Measurements from ENCODE around the gene PEX7. TPM values are rescaled to one million over a fixed set of nuclear protein-coding genes. Genes with fewer than 3 reads are reported as not detected.
A peak's percentile ranks its signal among the peaks of the same experiment; 100 is the strongest.

PEX7 gene
- total RNA-seq, 1 experiment from 2014 or later = 3.9 TPM

GRCh38 chr6:136914947-136915346 is 92.6 kb downstream of the PEX7 start:
- Mint-ChIP-seq H3K4me1 (ENCODE audit: low read depth, unreplicated experiment) (no peaks in the 10 kb centered on the region), H3K36me3 (ENCODE audit: insufficient read depth, unreplicated experiment) (no peaks in the 10 kb centered on the region), H3K9me3 (ENCODE audit: low read depth, unreplicated experiment) (no peaks in the 10 kb centered on the region), H3K27me3 (ENCODE audit: unreplicated experiment) (no peaks in the 10 kb centered on the region), H3K27ac (ENCODE audit: unreplicated experiment) (no peak overlapping the region), H3K4me3 (ENCODE audit: low read depth, unreplicated experiment) (no peak overlapping the region)
- CTCF ChIA-PET = no interaction called here
- TF ChIP-seq CTCF (IDR thresholded peaks at IDR 0.05; ENCODE audit: unreplicated experiment) = no peak
- no TSS peak for BruUV-seq (replicated peaks)
- no peak for DNase-seq
- intact Hi-C loops (cut with micrococcal nuclease; ENCODE audit: unreplicated experiment) = no loop called here

- Mint-ChIP-seq H3K27ac (ENCODE audit: unreplicated experiment) (no peak overlapping the region), H3K4me1 (ENCODE audit: low read depth, unreplicated experiment) (no peaks in the 10 kb centered on the region), H3K36me3 (ENCODE audit: insufficient read depth, unreplicated experiment) (peaks cover 17% of the 10 kb centered on the region), H3K9me3 (ENCODE audit: low read depth, unreplicated experiment) (no peaks in the 10 kb centered on the region), H3K27me3 (ENCODE audit: unreplicated experiment) (no peaks in the 10 kb centered on the region), H3K4me3 (ENCODE audit: low read depth, unreplicated experiment) (no peak overlapping the region)
- intact Hi-C loops (cut with micrococcal nuclease; ENCODE audit: unreplicated experiment) = no loop called here
- no TSS peak for BruUV-seq (replicated peaks)
- CTCF ChIA-PET = no interaction called here
- no peak for DNase-seq
- TF ChIP-seq CTCF (IDR thresholded peaks at IDR 0.05; ENCODE audit: unreplicated experiment) = no peak
These were observed 96.3 kb downstream of the PEX7 start for GRCh38 chr6:136918706-136919105.

GRCh38 chr6:136920216-136920615 is 97.8 kb downstream of the PEX7 start:
- H3K36me3 Mint-ChIP-seq (ENCODE audit: insufficient read depth, unreplicated experiment) = peaks cover 17% of the 10 kb centered on the region
- no peaks in the 10 kb centered on the region for H3K27me3 Mint-ChIP-seq (ENCODE audit: unreplicated experiment)
- BruUV-seq (replicated peaks) = no TSS peak
- no peak overlapping the region for H3K27ac Mint-ChIP-seq (ENCODE audit: unreplicated experiment)
- CTCF ChIA-PET = no interaction called here
- DNase-seq = no peak
- TF ChIP-seq CTCF (IDR thresholded peaks at IDR 0.05; ENCODE audit: unreplicated experiment) = no peak
- H3K9me3 Mint-ChIP-seq (ENCODE audit: low read depth, unreplicated experiment) = no peaks in the 10 kb centered on the region
- H3K4me3 Mint-ChIP-seq (ENCODE audit: low read depth, unreplicated experiment) = peak overlapping the region; percentile 85
- intact Hi-C loops (cut with micrococcal nuclease; ENCODE audit: unreplicated experiment) = loop anchor here (10.0 kb wide), 1 partner anchor 275 kb away; no protein-coding TSS in a partner anchor
- no peaks in the 10 kb centered on the region for H3K4me1 Mint-ChIP-seq (ENCODE audit: low read depth, unreplicated experiment)

- no peaks in the 10 kb centered on the region for H3K27me3 Mint-ChIP-seq (ENCODE audit: unreplicated experiment)
- CTCF ChIA-PET = interaction anchor here (0.6 kb wide), 1 partner anchor 507 kb away, joined by 3 read pairs; no protein-coding TSS in a partner anchor
- intact Hi-C loops (cut with micrococcal nuclease; ENCODE audit: unreplicated experiment) = loop anchor here (10.0 kb wide), 1 partner anchor 276 kb away; no protein-coding TSS in a partner anchor
- no peaks in the 10 kb centered on the region for H3K9me3 Mint-ChIP-seq (ENCODE audit: low read depth, unreplicated experiment)
- no TSS peak for BruUV-seq (replicated peaks)
- no peak for TF ChIP-seq CTCF (IDR thresholded peaks at IDR 0.05; ENCODE audit: unreplicated experiment)
- peaks cover 17% of the 10 kb centered on the region for H3K36me3 Mint-ChIP-seq (ENCODE audit: insufficient read depth, unreplicated experiment)
- DNase-seq = peak; percentile 3
- peak overlapping the region; percentile 85 for H3K4me3 Mint-ChIP-seq (ENCODE audit: low read depth, unreplicated experiment)
- no peak overlapping the region for H3K27ac Mint-ChIP-seq (ENCODE audit: unreplicated experiment)
- no peaks in the 10 kb centered on the region for H3K4me1 Mint-ChIP-seq (ENCODE audit: low read depth, unreplicated experiment)
These were observed 98.4 kb downstream of the PEX7 start for GRCh38 chr6:136920671-136921380.
